Stomach (tissue), 9 donors: Measurements from ENCODE around the gene CENPU. TPM values are rescaled to one million over a fixed set of nuclear protein-coding genes. Genes with fewer than 3 reads are reported as not detected.
A peak's percentile ranks its signal among the peaks of the same experiment; 100 is the strongest.

Experiments used
- DNase-seq, 2 donors: peaks; one replicate each; pipeline versions ENCODE4 v3.0.0 to v3.0.0-alpha.2; 2013 to 2019
- H3K27ac ChIP-seq, 5 donors: fragments of 200-600 bp in 4 of 5; sonication (generic) in 4 of 5; one replicate each; pipeline ENCODE4 v1.5.1; 2013 to 2019; ENCODE audit warnings: mild to moderate bottlenecking in 1 of 5, moderate library complexity in 1 of 5
- H3K27me3 ChIP-seq, 3 donors: fragments of 200-600 bp; sonication (generic); one replicate each; pipeline ENCODE4 v1.5.1; 2017 to 2019; ENCODE audit warnings: mixed run types in 1 of 3
- H3K36me3 ChIP-seq, 4 donors: fragments of 200-600 bp; sonication (generic); 1 replicate in 3 of 4; 2 replicates in 1 of 4; pipeline ENCODE4 v1.5.1; 2016 to 2019
- H3K4me1 ChIP-seq, 4 donors: fragments of 200-600 bp; sonication (generic); one replicate each; pipeline ENCODE4 v1.5.1; 2016 to 2019
- H3K4me3 ChIP-seq, 4 donors: fragments of 200-600 bp; sonication (generic) in 3 of 4; one replicate each; pipeline ENCODE4 v1.5.1; 2016 to 2019; ENCODE audit warnings: mild to moderate bottlenecking in 1 of 4
- H3K9me3 ChIP-seq, 4 donors: fragments of 200-600 bp; sonication (generic); one replicate each; pipeline ENCODE4 v1.5.1; 2016 to 2019
- CTCF ChIP-seq, 7 experiments: fragments of 450-650 bp in 4 of 7; fragments of 200-600 bp in 3 of 7; sonication (generic) in 3 of 7; IDR thresholded peaks; one replicate each; pipeline ENCODE4 v1.5.1; 2016 to 2019; ENCODE audit warnings: antibody characterized with exemption in 7 of 7, control low read depth in 2 of 7, mild to moderate bottlenecking in 1 of 7
- EP300 ChIP-seq: sonication (generic); formaldehyde crosslinking; IDR thresholded peaks from one replicate; pipeline ENCODE4 v1.6.1; 2017; ENCODE audit warnings: antibody characterized with exemption
- POLR2A ChIP-seq, 4 donors: fragments of 450-650 bp; IDR thresholded peaks; one replicate each; pipeline ENCODE4 v1.6.1; 2016; ENCODE audit warnings: antibody characterized with exemption in 4 of 4, control low read depth in 2 of 4, mild to moderate bottlenecking in 1 of 4, moderate library complexity in 1 of 4
- POLR2AphosphoS5 ChIP-seq, 3 donors: sonication (generic); formaldehyde crosslinking; IDR thresholded peaks; one replicate each; pipeline ENCODE4 v1.6.1; 2016; ENCODE audit warnings: antibody characterized with exemption in 3 of 3
- WGBS, 5 donors: extraction: QIAGEN DNeasy Blood & Tissue Kit in 3 of 5; methylation state at CpG; one replicate each; pipeline versions ENCODE4 v1.1.5 to v1.1.7; 2013 to 2018; 5-methylcytosine and 5-hydroxymethylcytosine counted together
- intact Hi-C: fragments of 100-400 bp; cut with DNase I; formaldehyde crosslinking; loops from one replicate; pipeline ENCODE4 v1.15.1; 2023; ENCODE audit warnings: low total_unique reads
- polyA plus RNA-seq, 3 donors: library from polyadenylated mRNA; stranded (reverse); fragments of 200-250 nt; gene quantifications; one replicate each; pipeline ENCODE4 v1.2.3, GENCODE V29; 2013
- total RNA-seq, 5 donors: library from RNA; depleted of rRNA; stranded (reverse); fragments of >200 nt; gene quantifications; one replicate each; pipeline versions ENCODE4 v1.1.0 to v1.2.3, GENCODE V29; 2014 to 2016
- donor health status: healthy with polysubstance abuse.
- donor health status: Bipolar disorder and iron deficiency.
- donor health status: healthy.

Gene CENPU
- total and polyA plus RNA-seq, 8 donors, result 4.1 to 17.8 (median 6.7) TPM

DNA sequence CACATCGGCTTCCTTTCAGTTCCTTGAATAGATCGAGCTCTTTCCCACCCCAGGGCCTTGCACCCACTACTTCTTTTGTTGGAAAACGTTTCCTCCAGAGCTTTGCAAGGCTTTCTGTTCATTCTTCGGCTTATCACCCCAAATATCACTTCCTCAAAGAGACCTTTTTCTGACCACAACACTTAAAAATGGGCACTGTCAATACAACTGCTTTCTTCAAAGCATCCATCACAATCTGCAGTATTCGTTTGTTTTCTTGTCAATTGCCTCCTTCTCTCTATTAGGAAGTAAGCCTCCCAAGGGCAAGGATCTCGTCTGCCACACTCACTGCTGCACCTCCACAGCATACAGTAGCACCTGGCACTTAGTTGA lies 17.7 kb upstream of the CENPU start:
- DNase-seq, result no peak
- intact Hi-C loops, result loop anchor here (10.0 kb wide), 1 partner anchor 243 kb away; no protein-coding TSS in a partner anchor

DNA sequence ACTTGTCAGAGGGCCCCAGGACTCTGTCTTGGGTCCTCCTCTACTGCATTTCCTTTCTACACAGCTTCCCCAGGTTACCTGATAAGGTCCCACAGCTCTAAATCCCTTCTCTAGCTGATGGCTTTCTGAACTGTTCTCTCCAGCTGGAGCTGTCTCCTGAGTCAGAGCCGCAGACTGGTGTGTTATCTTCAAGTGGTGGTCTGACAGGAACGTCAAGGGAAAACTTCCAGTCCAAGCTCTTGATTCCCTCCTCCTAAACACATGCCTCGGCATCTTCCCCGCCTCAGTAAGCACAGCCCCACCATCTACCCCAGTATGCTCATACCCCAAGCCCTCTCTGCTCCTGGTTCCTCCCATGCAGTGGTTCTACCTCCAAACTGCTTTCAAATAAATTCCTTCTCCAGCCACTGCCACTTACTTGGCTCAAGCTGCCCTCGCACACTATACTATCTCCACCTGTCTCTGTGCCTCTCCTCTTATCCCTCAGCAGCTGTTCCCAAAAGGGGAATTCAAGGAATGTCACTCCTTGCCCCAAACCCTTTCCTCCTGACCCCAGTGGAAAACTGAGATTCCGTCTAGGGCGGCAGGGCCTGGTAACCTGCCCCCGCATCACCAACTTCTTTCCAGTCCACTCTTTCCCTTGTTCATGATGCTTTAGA lies 17.2 kb upstream of the CENPU start:
- H3K9me3 ChIP-seq, result no peaks in the 10 kb centered on the region
- peaks cover 1 to 30% (median 27%) of the 10 kb centered on the region in 4 donors for H3K36me3 ChIP-seq
- H3K4me1 ChIP-seq, result peaks cover 30 to 39% (median 33%) of the 10 kb centered on the region in 4 donors
- H3K27me3 ChIP-seq, result no peaks in the 10 kb centered on the region
- no peak overlapping the region for H3K27ac ChIP-seq
- no peak for TF ChIP-seq CTCF (IDR thresholded peaks at IDR 0.05)
- no peak for TF ChIP-seq EP300
- TF ChIP-seq POLR2AphosphoS5 (IDR thresholded peaks at IDR 0.05), result no peak
- no peak for TF ChIP-seq POLR2A (IDR thresholded peaks at IDR 0.05)
- WGBS, 5 donors, result 78 to 82% (median 80%) methylated on average over 8 of the region's 8 CpGs
- no peak for DNase-seq
- intact Hi-C loops, result loop anchor here (10.0 kb wide), 1 partner anchor 244 kb away; no protein-coding TSS in a partner anchor
- H3K4me3 ChIP-seq, result no peak overlapping the region

More for the DNA sequence above, 17.7 kb upstream of the CENPU start:
- WGBS, 5 donors, result 56 to 75% (median 63%) methylated on average over 6 of the region's 6 CpGs
- H3K27me3 ChIP-seq, result no peaks in the 10 kb centered on the region
- TF ChIP-seq EP300 (no peak), POLR2A (IDR thresholded peaks at IDR 0.05) (no peak), CTCF (IDR thresholded peaks at IDR 0.05) (no peak), POLR2AphosphoS5 (IDR thresholded peaks at IDR 0.05) (no peak)
- H3K4me1 ChIP-seq, result peaks cover 24 to 34% (median 28%) of the 10 kb centered on the region in 4 donors
- H3K9me3 ChIP-seq, result no peaks in the 10 kb centered on the region
- H3K4me3 ChIP-seq, result no peak overlapping the region
- peaks cover 6 to 35% (median 32%) of the 10 kb centered on the region in 4 donors for H3K36me3 ChIP-seq
- no peak overlapping the region for H3K27ac ChIP-seq

- WGBS, 5 donors, result 25 to 42% (median 37%) methylated on average over 8 of the region's 8 CpGs
- H3K4me1 ChIP-seq, result peaks cover 36 to 46% (median 39%) of the 10 kb centered on the region in 4 donors
- intact Hi-C loops, result loop anchor here (10.0 kb wide), 1 partner anchor 77 kb away; the partner anchor contains the start of gene ACSL1
- TF ChIP-seq EP300 (no peak), POLR2AphosphoS5 (IDR thresholded peaks at IDR 0.05) (peak in 2 of 3 donors; percentile 56 to 74), POLR2A (IDR thresholded peaks at IDR 0.05) (no peak)
- no peaks in the 10 kb centered on the region for H3K9me3 ChIP-seq
- H3K4me3 ChIP-seq, result no peak overlapping the region
- peak; percentile 73 to 88 for DNase-seq
- H3K36me3 ChIP-seq, result peaks cover 0 to 4% (median under 1%) of the 10 kb centered on the region in 4 donors
- H3K27ac ChIP-seq, result peak overlapping the region; percentile 21 to 91 (median 81)
- H3K27me3 ChIP-seq, result no peaks in the 10 kb centered on the region
Observed at GRCh38 chr4:184748251-184748652, 14.4 kb upstream of the CENPU start.

DNA sequence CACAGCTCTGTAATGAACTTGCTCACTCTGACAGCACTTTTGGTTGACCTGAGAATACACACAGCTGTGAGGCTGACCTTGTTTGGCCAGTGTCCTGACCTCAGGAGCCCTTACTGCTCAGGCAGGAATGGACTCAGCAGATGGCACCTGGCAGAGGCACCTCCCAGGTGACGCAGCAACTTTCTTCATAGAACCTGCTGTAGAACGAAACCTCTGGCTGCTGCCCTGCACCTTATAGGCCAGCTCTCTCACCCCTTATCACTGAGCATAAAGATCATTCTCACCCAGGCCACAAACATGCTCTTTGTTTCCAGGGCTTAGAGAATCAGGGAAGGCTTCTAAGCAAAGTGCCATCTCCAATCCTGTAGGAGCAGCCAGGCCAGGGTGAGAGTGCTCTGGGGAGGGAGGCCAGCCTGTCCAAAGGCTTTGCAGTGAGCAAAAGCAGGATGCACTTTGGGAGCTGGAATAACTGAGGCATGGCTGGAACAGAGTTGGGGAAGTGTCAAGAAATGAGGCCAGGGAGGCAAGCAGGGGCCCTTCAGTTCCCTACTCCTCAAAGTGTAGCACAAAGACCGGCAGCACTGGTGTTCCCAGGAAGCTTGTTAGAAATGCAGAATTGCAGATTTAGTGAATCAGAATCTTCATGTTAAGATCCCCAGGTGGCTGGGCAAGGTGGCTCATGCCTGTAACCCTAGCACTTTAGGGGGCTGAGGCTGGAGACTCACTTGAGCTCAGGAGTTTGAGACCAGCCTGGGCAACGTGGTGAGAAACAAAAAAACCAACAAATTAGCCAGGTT lies 13.3 kb upstream of the CENPU start:
- WGBS, 5 donors, result 42 to 57% (median 54%) methylated on average over 4 of the region's 4 CpGs
- Histone ChIP-seq H3K4me1 (peaks cover 36 to 46% (median 39%) of the 10 kb centered on the region in 4 donors), H3K9me3 (no peaks in the 10 kb centered on the region), H3K27me3 (no peaks in the 10 kb centered on the region), H3K27ac (peak overlapping the region; percentile 79 to 91 (median 81)), H3K4me3 (no peak overlapping the region), H3K36me3 (no peaks in the 10 kb centered on the region)
- peak in 1 of 3 donors; percentile 29 for TF ChIP-seq POLR2AphosphoS5 (IDR thresholded peaks at IDR 0.05)
- TF ChIP-seq EP300, result no peak
- no peak for TF ChIP-seq POLR2A (IDR thresholded peaks at IDR 0.05)
- intact Hi-C loops, result loop anchor here (10.0 kb wide), 1 partner anchor 78 kb away; the partner anchor contains the start of gene ACSL1
- peak; percentile 69 to 84 for DNase-seq
